GM23338 (cell line): ENCODE data around the gene CCNB1IP1. TPM values are rescaled to one million over a fixed set of nuclear protein-coding genes. Genes with fewer than 3 reads are reported as not detected.
A peak's percentile ranks its signal among the peaks of the same experiment; 100 is the strongest.

Experiments
- ATAC-seq: fragments of 200-7000 bp; cut with Tn5 transposase; 3 replicates; pipeline ENCODE4 v1.9.1; 2020
- DNase-seq: peaks from one replicate; pipeline ENCODE4 v3.0.0-alpha.2; 2015; ENCODE audit warnings: low spot score
- H2AFZ ChIP-seq: fragments of 200-600 bp; sonication (generic); 2 replicates; pipeline ENCODE4 v1.8.0; 2016; ENCODE audit warnings: antibody characterized with exemption, mild to moderate bottlenecking, moderate library complexity
- H3F3A ChIP-seq: fragments of 200-600 bp; sonication (generic); replicated peaks from 2 replicates; pipeline ENCODE4 v1.8.0; 2017; ENCODE audit warnings: antibody characterized with exemption, mixed run types, low read depth
- H3K27ac ChIP-seq: fragments of 200-600 bp; sonication (generic); 2 replicates; pipeline ENCODE4 v1.6.1; 2016; ENCODE audit warnings: low read depth
- H3K27me3 ChIP-seq: fragments of 200-600 bp; sonication (generic); 2 replicates; pipeline ENCODE4 v1.8.0; 2016; ENCODE audit warnings: mild to moderate bottlenecking, mixed run types, moderate library complexity; ENCODE audit not compliant: insufficient read depth
- H3K36me3 ChIP-seq: fragments of 200-600 bp; sonication (generic); 2 replicates; pipeline ENCODE4 v1.8.0; 2016; ENCODE audit warnings: mild to moderate bottlenecking; ENCODE audit not compliant: insufficient read depth
- H3K4me1 ChIP-seq: fragments of 200-600 bp; sonication (generic); 2 replicates; pipeline ENCODE4 v1.8.0; 2016; ENCODE audit warnings: mild to moderate bottlenecking, moderate library complexity; ENCODE audit not compliant: insufficient read depth
- H3K4me2 ChIP-seq: fragments of 200-600 bp; sonication (generic); 2 replicates; pipeline ENCODE4 v1.7.1; 2017; ENCODE audit warnings: mixed run types
- H3K4me3 ChIP-seq: fragments of 200-600 bp; sonication (generic); 2 replicates; pipeline ENCODE4 v1.6.1; 2016; ENCODE audit warnings: mixed run types
- H3K79me2 ChIP-seq: fragments of 200-600 bp; sonication (generic); replicated peaks from 2 replicates; pipeline ENCODE4 v1.8.0; 2017; ENCODE audit warnings: mild to moderate bottlenecking; ENCODE audit not compliant: insufficient read depth
- H3K9me2 ChIP-seq: fragments of 200-600 bp; sonication (generic); 2 replicates; pipeline ENCODE4 v1.8.0; 2017; ENCODE audit not compliant: insufficient read depth
- H4K20me1 ChIP-seq: fragments of 200-600 bp; sonication (generic); replicated peaks from 2 replicates; pipeline ENCODE4 v1.8.0; 2017; ENCODE audit warnings: mild to moderate bottlenecking; ENCODE audit not compliant: insufficient read depth
- H3K27ac Mint-ChIP-seq: 2 replicates; pipeline ENCODE4 v1.8.0; 2020; ENCODE audit warnings: inconsistent platforms, mild to moderate bottlenecking, moderate library complexity, mixed read lengths
- H3K27me3 Mint-ChIP-seq: 3 replicates; pipeline ENCODE4 v1.8.0; 2022; ENCODE audit warnings: low read depth, mild to moderate bottlenecking, moderate library complexity, mixed read lengths, inconsistent platforms; ENCODE audit not compliant: insufficient read depth, poor library complexity
- H3K36me3 Mint-ChIP-seq: 3 replicates; pipeline ENCODE4 v1.8.0; 2021; ENCODE audit warnings: low read depth, mild to moderate bottlenecking, inconsistent platforms, moderate library complexity, mixed read lengths
- H3K4me1 Mint-ChIP-seq: 3 replicates; pipeline ENCODE4 v1.8.0; 2020; ENCODE audit warnings: mild to moderate bottlenecking, inconsistent platforms, mixed read lengths
- H3K4me3 Mint-ChIP-seq: 3 replicates; pipeline ENCODE4 v1.8.0; 2021; ENCODE audit warnings: moderate library complexity, mild to moderate bottlenecking, inconsistent platforms, mixed read lengths
- H3K9me3 Mint-ChIP-seq: 3 replicates; pipeline ENCODE4 v1.8.0; 2020; ENCODE audit warnings: moderate library complexity, mild to moderate bottlenecking, inconsistent platforms, mixed read lengths
- CREB1 ChIP-seq: fragments of 250-450 bp; sonication (Bioruptor Pico); IDR thresholded peaks from 2 replicates; pipeline ENCODE4 v1.5.0; 2020; ENCODE audit warnings: low read depth, mild to moderate bottlenecking, moderate library complexity
- ETS1 ChIP-seq: IDR thresholded peaks from 2 replicates; pipeline ENCODE4 v1.6.1; 2016; ENCODE audit warnings: antibody characterized with exemption
- EZH2 ChIP-seq: fragments of 200-600 bp; sonication (generic); IDR thresholded peaks from one replicate; pipeline ENCODE4 v1.8.0; 2017; ENCODE audit warnings: antibody characterized with exemption, mild to moderate bottlenecking, low read depth; ENCODE audit not compliant: unreplicated experiment
- EZH2phosphoT487 ChIP-seq: fragments of 200-600 bp; sonication (generic); IDR thresholded peaks from one replicate; pipeline ENCODE4 v1.8.1; 2018; ENCODE audit warnings: antibody characterized with exemption; ENCODE audit not compliant: unreplicated experiment
- JUNB ChIP-seq: IDR thresholded peaks from one replicate; pipeline ENCODE4 v1.6.1; 2016; ENCODE audit warnings: antibody characterized with exemption; ENCODE audit not compliant: unreplicated experiment
- NANOG ChIP-seq: IDR thresholded peaks from 2 replicates; pipeline ENCODE4 v1.6.1; 2016; ENCODE audit warnings: antibody characterized with exemption, borderline replicate concordance
- POLR2AphosphoS5 ChIP-seq: IDR thresholded peaks from 2 replicates; pipeline ENCODE4 v1.6.1; 2016; ENCODE audit warnings: antibody characterized with exemption, low read depth
- STAT1 ChIP-seq: IDR thresholded peaks from one replicate; pipeline ENCODE4 v1.6.1; 2016; ENCODE audit warnings: antibody characterized with exemption; ENCODE audit not compliant: unreplicated experiment
- ZNF114 ChIP-seq: fragments of 250-450 bp; sonication (Bioruptor Pico); IDR thresholded peaks from 2 replicates; pipeline ENCODE4 v1.5.0; 2020; ENCODE audit warnings: mild to moderate bottlenecking, moderate library complexity
- polyA plus RNA-seq: library from polyadenylated mRNA; unstranded; fragments of >200 nt; fragmentation: Nextera tagmentation; extraction: Ambion mirVana; gene quantifications from 2 replicates; pipeline ENCODE4 v1.2.1, GENCODE V29; 2016
- total RNA-seq: library from RNA; depleted of rRNA; stranded (reverse); fragments of >200 nt; shearing (Covaris generic); gene quantifications from 2 replicates; pipeline ENCODE4 v1.2.3, GENCODE V29; 2014
- TF ChIP-seq, protein P1 (sequence below): fragments of 250-450 bp; sonication (Bioruptor Pico); IDR thresholded peaks from 2 replicates; pipeline ENCODE4 v1.5.0; 2020; ENCODE audit warnings: mild to moderate bottlenecking, moderate library complexity

The CCNB1IP1 gene
- total and polyA plus RNA-seq, 2 experiments from 2014 or later: 108 to 254 TPM

DNA sequence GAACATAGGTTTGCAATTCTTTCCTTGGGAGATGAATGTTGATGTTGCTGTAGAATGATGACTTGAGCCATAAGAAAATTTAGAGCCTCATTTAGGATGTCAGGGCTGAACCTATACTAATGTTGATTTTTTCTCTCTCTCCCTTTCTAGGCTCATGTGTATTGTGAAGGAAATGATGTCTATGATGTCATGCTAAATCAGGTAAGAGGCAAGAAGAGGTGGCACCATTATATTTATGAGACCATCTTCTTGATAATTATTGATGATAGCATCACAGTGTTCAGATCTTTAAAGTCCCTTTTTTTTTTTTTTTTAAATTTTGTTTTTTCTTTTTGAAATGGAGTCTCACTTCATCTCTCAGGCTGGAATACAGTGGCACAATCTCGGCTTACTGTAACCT lies 13.6 kb upstream of the CCNB1IP1 start (continued):
- TF ChIP-seq, protein P1, sequence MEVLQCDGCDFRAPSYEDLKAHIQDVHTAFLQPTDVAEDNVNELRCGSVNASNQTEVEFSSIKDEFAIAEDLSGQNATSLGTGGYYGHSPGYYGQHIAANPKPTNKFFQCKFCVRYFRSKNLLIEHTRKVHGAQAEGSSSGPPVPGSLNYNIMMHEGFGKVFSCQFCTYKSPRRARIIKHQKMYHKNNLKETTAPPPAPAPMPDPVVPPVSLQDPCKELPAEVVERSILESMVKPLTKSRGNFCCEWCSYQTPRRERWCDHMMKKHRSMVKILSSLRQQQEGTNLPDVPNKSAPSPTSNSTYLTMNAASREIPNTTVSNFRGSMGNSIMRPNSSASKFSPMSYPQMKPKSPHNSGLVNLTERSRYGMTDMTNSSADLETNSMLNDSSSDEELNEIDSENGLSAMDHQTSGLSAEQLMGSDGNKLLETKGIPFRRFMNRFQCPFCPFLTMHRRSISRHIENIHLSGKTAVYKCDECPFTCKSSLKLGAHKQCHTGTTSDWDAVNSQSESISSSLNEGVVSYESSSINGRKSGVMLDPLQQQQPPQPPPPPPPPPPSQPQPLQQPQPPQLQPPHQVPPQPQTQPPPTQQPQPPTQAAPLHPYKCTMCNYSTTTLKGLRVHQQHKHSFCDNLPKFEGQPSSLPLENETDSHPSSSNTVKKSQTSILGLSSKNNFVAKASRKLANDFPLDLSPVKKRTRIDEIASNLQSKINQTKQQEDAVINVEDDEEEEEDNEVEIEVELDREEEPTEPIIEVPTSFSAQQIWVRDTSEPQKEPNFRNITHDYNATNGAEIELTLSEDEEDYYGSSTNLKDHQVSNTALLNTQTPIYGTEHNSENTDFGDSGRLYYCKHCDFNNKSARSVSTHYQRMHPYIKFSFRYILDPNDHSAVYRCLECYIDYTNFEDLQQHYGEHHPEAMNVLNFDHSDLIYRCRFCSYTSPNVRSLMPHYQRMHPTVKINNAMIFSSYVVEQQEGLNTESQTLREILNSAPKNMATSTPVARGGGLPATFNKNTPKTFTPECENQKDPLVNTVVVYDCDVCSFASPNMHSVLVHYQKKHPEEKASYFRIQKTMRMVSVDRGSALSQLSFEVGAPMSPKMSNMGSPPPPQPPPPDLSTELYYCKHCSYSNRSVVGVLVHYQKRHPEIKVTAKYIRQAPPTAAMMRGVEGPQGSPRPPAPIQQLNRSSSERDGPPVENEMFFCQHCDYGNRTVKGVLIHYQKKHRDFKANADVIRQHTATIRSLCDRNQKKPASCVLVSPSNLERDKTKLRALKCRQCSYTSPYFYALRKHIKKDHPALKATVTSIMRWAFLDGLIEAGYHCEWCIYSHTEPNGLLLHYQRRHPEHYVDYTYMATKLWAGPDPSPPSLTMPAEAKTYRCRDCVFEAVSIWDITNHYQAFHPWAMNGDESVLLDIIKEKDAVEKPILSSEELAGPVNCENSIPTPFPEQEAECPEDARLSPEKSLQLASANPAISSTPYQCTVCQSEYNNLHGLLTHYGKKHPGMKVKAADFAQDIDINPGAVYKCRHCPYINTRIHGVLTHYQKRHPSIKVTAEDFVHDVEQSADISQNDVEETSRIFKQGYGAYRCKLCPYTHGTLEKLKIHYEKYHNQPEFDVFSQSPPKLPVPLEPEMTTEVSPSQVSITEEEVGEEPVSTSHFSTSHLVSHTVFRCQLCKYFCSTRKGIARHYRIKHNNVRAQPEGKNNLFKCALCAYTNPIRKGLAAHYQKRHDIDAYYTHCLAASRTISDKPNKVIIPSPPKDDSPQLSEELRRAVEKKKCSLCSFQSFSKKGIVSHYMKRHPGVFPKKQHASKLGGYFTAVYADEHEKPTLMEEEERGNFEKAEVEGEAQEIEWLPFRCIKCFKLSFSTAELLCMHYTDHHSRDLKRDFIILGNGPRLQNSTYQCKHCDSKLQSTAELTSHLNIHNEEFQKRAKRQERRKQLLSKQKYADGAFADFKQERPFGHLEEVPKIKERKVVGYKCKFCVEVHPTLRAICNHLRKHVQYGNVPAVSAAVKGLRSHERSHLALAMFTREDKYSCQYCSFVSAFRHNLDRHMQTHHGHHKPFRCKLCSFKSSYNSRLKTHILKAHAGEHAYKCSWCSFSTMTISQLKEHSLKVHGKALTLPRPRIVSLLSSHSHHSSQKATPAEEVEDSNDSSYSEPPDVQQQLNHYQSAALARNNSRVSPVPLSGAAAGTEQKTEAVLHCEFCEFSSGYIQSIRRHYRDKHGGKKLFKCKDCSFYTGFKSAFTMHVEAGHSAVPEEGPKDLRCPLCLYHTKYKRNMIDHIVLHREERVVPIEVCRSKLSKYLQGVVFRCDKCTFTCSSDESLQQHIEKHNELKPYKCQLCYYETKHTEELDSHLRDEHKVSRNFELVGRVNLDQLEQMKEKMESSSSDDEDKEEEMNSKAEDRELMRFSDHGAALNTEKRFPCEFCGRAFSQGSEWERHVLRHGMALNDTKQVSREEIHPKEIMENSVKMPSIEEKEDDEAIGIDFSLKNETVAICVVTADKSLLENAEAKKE (CRISPR knock-in tag): no peak

- ATAC-seq (no peak), DNase-seq (no peak)
- no peak overlapping the region for H3K27ac Mint-ChIP-seq
- Histone ChIP-seq H3K4me1 (peaks cover 6% of the 10 kb centered on the region), H4K20me1 (no peaks in the 10 kb centered on the region; the same call in 1 of the 2 replicates), H3K9me2 (no peaks in the 10 kb centered on the region), H3K36me3 (peaks cover 38% of the 10 kb centered on the region), H3K27ac (no peak overlapping the region), H3K27me3 (no peaks in the 10 kb centered on the region), H3K4me3 (no peak overlapping the region), H2AFZ (no peak overlapping the region), H3F3A (no peaks in the 10 kb centered on the region), H3K4me2 (no peak overlapping the region), H3K79me2 (peaks cover 14% of the 10 kb centered on the region)
- peaks cover 51% of the 10 kb centered on the region for H3K36me3 Mint-ChIP-seq
- peak overlapping the region; percentile 90; the same call in 1 of the 3 replicates for H3K4me3 Mint-ChIP-seq
- H3K4me1 Mint-ChIP-seq: 0 out of 3 replicates have a peak, but pooled peaks cover 4% of the 10 kb centered on the region
- peaks cover 3% of the 10 kb centered on the region; the same call in 1 of the 3 replicates for H3K9me3 Mint-ChIP-seq
- H3K27me3 Mint-ChIP-seq: peaks cover 6% of the 10 kb centered on the region
- TF ChIP-seq POLR2AphosphoS5 (no peak), NANOG (no peak), ZNF114 (CRISPR knock-in tag) (no peak), STAT1 (no peak), EZH2phosphoT487 (no peak), ETS1 (no peak), CREB1 (CRISPR knock-in tag) (no peak), EZH2 (no peak), JUNB (no peak)
- TF ChIP-seq, protein P1 (CRISPR knock-in tag): no peak
These were observed 12.3 kb upstream of the CCNB1IP1 start for GRCh38 chr14:20345366-20345765.
